ENCODE data around the gene LDLRAP1. TPM values are rescaled to one million over a fixed set of nuclear protein-coding genes. Genes with fewer than 3 reads are reported as not detected.

LDLRAP1 gene
- total and polyA plus RNA-seq, 9 of the 15 experiments (the other 6 are each of a cell fraction or from before 2014, with no cell fraction given): 0.56 to 29.6 (median 16.2) TPM

DNA sequence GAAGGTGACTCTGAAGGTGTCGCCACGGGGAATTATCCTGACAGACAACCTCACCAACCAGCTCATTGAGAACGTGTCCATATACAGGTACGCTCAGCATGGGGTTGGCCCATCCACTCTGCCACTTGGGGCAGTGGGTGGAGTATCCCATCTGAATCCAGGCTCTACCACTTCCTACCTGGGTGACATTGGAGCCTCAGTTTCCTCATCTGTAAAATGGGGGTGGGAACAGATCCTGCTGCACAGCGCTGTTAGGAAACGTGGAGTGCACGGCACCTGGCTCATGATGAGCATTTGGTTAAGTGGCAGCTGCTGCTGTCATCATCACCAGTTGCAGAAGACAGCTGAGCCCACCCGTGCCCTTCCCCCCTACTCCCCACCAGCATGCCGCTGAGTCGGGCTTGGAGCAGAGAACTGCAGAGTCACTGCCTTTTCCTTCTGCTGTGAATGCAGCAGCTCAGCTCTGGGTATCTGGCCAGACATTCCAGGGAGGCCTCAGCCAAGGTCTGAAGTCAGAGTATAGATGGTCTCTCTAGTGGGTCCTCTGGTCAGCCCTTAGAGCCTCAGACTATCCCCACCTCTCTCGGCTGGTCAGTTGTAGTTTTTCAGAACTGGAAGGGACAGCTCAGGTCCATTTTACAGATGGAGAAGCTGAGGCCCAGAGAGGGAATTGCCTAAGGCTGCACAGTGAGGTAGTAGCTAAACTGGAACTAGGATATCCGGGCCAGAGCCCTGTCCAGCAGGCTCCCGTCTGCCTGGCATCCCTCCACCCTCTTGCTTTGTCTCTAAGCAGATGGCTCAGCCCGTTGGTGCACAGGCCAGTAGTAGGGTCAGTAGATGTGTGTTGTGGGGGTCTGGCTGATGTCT is 11.7 kb downstream of the LDLRAP1 start (continued):
- TF ChIP-seq KDM1A (IDR thresholded peaks at IDR 0.05): peak; percentile 12 to 48; a peak in 3 of 4 replicates
- no peak for TF ChIP-seq ZNF668 (CRISPR knock-in tag; IDR thresholded peaks at IDR 0.05)
- TF ChIP-seq MEF2A (IDR thresholded peaks at IDR 0.05; ENCODE audit: control insufficient read depth, low read depth, low read length): no peak
- TF ChIP-seq, protein P1, sequence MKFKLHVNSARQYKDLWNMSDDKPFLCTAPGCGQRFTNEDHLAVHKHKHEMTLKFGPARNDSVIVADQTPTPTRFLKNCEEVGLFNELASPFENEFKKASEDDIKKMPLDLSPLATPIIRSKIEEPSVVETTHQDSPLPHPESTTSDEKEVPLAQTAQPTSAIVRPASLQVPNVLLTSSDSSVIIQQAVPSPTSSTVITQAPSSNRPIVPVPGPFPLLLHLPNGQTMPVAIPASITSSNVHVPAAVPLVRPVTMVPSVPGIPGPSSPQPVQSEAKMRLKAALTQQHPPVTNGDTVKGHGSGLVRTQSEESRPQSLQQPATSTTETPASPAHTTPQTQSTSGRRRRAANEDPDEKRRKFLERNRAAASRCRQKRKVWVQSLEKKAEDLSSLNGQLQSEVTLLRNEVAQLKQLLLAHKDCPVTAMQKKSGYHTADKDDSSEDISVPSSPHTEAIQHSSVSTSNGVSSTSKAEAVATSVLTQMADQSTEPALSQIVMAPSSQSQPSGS (CRISPR knock-in tag; IDR thresholded peaks at IDR 0.05): no peak
- TF ChIP-seq, protein P2, sequence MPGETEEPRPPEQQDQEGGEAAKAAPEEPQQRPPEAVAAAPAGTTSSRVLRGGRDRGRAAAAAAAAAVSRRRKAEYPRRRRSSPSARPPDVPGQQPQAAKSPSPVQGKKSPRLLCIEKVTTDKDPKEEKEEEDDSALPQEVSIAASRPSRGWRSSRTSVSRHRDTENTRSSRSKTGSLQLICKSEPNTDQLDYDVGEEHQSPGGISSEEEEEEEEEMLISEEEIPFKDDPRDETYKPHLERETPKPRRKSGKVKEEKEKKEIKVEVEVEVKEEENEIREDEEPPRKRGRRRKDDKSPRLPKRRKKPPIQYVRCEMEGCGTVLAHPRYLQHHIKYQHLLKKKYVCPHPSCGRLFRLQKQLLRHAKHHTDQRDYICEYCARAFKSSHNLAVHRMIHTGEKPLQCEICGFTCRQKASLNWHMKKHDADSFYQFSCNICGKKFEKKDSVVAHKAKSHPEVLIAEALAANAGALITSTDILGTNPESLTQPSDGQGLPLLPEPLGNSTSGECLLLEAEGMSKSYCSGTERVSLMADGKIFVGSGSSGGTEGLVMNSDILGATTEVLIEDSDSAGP (CRISPR knock-in tag; IDR thresholded peaks at IDR 0.05): 0 out of 2 replicates have a peak, but pooled peaks have one; percentile 20
- TF ChIP-seq HIVEP1 (CRISPR knock-in tag; IDR thresholded peaks at IDR 0.05): no peak
- TF ChIP-seq, protein P3, sequence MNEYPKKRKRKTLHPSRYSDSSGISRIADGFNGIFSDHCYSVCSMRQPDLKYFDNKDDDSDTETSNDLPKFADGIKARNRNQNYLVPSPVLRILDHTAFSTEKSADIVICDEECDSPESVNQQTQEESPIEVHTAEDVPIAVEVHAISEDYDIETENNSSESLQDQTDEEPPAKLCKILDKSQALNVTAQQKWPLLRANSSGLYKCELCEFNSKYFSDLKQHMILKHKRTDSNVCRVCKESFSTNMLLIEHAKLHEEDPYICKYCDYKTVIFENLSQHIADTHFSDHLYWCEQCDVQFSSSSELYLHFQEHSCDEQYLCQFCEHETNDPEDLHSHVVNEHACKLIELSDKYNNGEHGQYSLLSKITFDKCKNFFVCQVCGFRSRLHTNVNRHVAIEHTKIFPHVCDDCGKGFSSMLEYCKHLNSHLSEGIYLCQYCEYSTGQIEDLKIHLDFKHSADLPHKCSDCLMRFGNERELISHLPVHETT (CRISPR knock-in tag; conservative IDR thresholded peaks at IDR 0.05 in 1 of 2, IDR thresholded peaks at IDR 0.05 in 1 of 2): no peak
- TF ChIP-seq, protein P4, sequence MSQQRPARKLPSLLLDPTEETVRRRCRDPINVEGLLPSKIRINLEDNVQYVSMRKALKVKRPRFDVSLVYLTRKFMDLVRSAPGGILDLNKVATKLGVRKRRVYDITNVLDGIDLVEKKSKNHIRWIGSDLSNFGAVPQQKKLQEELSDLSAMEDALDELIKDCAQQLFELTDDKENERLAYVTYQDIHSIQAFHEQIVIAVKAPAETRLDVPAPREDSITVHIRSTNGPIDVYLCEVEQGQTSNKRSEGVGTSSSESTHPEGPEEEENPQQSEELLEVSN (IDR thresholded peaks at IDR 0.05; ENCODE audit: borderline replicate concordance in 1 of 2, extremely low read depth in 1 of 2, insufficient read depth in 1 of 2, insufficient read length in 1 of 2, low read depth in 1 of 2, low read length in 1 of 2, poor library complexity in 1 of 2, severe bottlenecking in 1 of 2): no peak
- TF ChIP-seq, protein P5, sequence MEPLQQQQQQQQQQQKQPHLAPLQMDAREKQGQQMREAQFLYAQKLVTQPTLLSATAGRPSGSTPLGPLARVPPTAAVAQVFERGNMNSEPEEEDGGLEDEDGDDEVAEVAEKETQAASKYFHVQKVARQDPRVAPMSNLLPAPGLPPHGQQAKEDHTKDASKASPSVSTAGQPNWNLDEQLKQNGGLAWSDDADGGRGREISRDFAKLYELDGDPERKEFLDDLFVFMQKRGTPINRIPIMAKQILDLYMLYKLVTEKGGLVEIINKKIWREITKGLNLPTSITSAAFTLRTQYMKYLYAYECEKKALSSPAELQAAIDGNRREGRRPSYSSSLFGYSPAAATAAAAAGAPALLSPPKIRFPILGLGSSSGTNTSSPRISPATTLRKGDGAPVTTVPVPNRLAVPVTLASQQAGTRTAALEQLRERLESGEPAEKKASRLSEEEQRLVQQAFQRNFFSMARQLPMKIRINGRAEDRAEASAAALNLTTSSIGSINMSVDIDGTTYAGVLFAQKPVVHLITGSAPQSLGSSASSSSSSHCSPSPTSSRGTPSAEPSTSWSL (CRISPR knock-in tag; IDR thresholded peaks at IDR 0.05; ENCODE audit: borderline replicate concordance): no peak
- TF ChIP-seq KDM4B (IDR thresholded peaks at IDR 0.05; ENCODE audit: borderline replicate concordance in 2 of 2, low read depth in 1 of 2): no peak
- TF ChIP-seq, protein P6, sequence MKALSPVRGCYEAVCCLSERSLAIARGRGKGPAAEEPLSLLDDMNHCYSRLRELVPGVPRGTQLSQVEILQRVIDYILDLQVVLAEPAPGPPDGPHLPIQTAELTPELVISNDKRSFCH (CRISPR knock-in tag; IDR thresholded peaks at IDR 0.05): no peak
- TF ChIP-seq, protein P6 (tag; IDR thresholded peaks at IDR 0.05): no peak

Measured in K562 (cell line).